HCT116 (cell line): ENCODE data around the gene GPHN.

Experiments used
- CEBPB ChIP-seq: IDR thresholded peaks from 2 replicates; pipeline ENCODE4 v1.6.1; 2012; ENCODE audit warnings: low read depth
- EZH2 ChIP-seq: fragments of 200-600 bp; sonication (generic); IDR thresholded peaks from 2 replicates; pipeline ENCODE4 v1.6.1; 2017; ENCODE audit warnings: antibody characterized with exemption, mixed run types
- SIN3A ChIP-seq: IDR thresholded peaks from 2 replicates; pipeline ENCODE4 v1.6.1; 2012; ENCODE audit warnings: low read depth
- ZFX ChIP-seq: fragments of 450-650 bp; IDR thresholded peaks from 2 replicates; pipeline ENCODE4 v1.6.1; 2017
- TF ChIP-seq, protein P1 (sequence below), 3 experiments: fragments of 200-600 bp in 1 of 3; sonication (generic) in 1 of 3; IDR thresholded peaks in 2 of 3; conservative IDR thresholded peaks in 1 of 3; 2 replicates each; pipeline ENCODE4 v1.5.1; 2012 to 2017; ENCODE audit warnings: low read depth in 2 of 3, low read length in 2 of 3, antibody characterized with exemption in 1 of 3, borderline replicate concordance in 1 of 3, control low read depth in 1 of 3, mild to moderate bottlenecking in 1 of 3, mixed read lengths in 1 of 3, mixed run types in 1 of 3, moderate library complexity in 1 of 3; ENCODE audit not compliant: insufficient read depth in 1 of 3
- TF ChIP-seq, protein P2 (sequence below): IDR thresholded peaks from 2 replicates; pipeline ENCODE4 v1.6.1; 2011; ENCODE audit warnings: mild to moderate bottlenecking, low read length, moderate library complexity; ENCODE audit not compliant: insufficient replicate concordance; ENCODE audit errors: extremely low read depth
- TF ChIP-seq, protein P3 (sequence below): IDR thresholded peaks from 2 replicates; pipeline ENCODE4 v1.6.1; 2012

DNA sequence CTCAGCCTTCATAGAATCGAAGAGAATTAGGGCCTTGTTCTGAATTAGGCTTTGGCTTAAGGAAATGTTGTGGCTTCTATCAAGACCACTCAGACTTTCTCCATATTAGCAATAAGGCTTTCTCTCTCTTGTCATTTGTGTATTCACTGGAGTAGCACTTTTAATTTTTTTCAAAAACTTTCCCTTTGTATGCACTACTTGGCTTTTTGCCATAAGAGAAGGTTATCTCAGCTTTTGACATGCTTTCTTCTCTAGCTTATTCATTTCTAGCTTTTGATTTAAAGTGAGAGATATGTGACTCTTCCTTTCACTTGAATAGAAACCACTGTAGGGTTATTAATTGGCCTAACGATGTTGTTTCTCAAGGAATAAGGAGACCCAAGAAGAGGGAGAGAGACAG is 244.2 kb downstream of the GPHN start:
- TF ChIP-seq, protein P1, sequence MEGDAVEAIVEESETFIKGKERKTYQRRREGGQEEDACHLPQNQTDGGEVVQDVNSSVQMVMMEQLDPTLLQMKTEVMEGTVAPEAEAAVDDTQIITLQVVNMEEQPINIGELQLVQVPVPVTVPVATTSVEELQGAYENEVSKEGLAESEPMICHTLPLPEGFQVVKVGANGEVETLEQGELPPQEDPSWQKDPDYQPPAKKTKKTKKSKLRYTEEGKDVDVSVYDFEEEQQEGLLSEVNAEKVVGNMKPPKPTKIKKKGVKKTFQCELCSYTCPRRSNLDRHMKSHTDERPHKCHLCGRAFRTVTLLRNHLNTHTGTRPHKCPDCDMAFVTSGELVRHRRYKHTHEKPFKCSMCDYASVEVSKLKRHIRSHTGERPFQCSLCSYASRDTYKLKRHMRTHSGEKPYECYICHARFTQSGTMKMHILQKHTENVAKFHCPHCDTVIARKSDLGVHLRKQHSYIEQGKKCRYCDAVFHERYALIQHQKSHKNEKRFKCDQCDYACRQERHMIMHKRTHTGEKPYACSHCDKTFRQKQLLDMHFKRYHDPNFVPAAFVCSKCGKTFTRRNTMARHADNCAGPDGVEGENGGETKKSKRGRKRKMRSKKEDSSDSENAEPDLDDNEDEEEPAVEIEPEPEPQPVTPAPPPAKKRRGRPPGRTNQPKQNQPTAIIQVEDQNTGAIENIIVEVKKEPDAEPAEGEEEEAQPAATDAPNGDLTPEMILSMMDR (IDR thresholded peaks at IDR 0.05 in 2 of 3, conservative IDR thresholded peaks at IDR 0.05 in 1 of 3; ENCODE audit: borderline replicate concordance in 1 of 3, insufficient read depth in 1 of 3, low read depth in 2 of 3, low read length in 2 of 3): no peak
- TF ChIP-seq CEBPB: no peak
- TF ChIP-seq, protein P2, sequence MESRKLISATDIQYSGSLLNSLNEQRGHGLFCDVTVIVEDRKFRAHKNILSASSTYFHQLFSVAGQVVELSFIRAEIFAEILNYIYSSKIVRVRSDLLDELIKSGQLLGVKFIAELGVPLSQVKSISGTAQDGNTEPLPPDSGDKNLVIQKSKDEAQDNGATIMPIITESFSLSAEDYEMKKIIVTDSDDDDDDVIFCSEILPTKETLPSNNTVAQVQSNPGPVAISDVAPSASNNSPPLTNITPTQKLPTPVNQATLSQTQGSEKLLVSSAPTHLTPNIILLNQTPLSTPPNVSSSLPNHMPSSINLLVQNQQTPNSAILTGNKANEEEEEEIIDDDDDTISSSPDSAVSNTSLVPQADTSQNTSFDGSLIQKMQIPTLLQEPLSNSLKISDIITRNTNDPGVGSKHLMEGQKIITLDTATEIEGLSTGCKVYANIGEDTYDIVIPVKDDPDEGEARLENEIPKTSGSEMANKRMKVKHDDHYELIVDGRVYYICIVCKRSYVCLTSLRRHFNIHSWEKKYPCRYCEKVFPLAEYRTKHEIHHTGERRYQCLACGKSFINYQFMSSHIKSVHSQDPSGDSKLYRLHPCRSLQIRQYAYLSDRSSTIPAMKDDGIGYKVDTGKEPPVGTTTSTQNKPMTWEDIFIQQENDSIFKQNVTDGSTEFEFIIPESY: no peak
- TF ChIP-seq SIN3A: no peak
- TF ChIP-seq, protein P3, sequence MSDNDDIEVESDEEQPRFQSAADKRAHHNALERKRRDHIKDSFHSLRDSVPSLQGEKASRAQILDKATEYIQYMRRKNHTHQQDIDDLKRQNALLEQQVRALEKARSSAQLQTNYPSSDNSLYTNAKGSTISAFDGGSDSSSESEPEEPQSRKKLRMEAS: no peak
- no peak for TF ChIP-seq EZH2
- no peak for TF ChIP-seq ZFX
